Liver (tissue), 9 donors: Measurements from ENCODE around the gene ADGRA3. TPM values are rescaled to one million over a fixed set of nuclear protein-coding genes. Genes with fewer than 3 reads are reported as not detected.
A peak's percentile ranks its signal among the peaks of the same experiment; 100 is the strongest.

Experiments used
- DNase-seq: peaks from one replicate; pipeline ENCODE4 v3.0.0-alpha.2; 2017; ENCODE audit warnings: low spot score
- H3K27ac ChIP-seq, 2 donors: one replicate each; pipeline ENCODE4 v1.7.0; 2013; ENCODE audit warnings: inconsistent platforms in 2 of 2, low read length in 2 of 2, control low read depth in 1 of 2, low read depth in 1 of 2, mild to moderate bottlenecking in 1 of 2
- H3K27me3 ChIP-seq, 4 donors: one replicate each; pipeline versions ENCODE4 v1.6.1 to v1.7.0; 2013; ENCODE audit warnings: low read length in 3 of 4, inconsistent platforms in 1 of 4, mild to moderate bottlenecking in 1 of 4, moderate library complexity in 1 of 4; ENCODE audit not compliant: control insufficient read depth in 4 of 4, insufficient read depth in 4 of 4
- H3K36me3 ChIP-seq, 4 donors: one replicate each; pipeline versions ENCODE4 v1.6.1 to v1.7.0; 2013; ENCODE audit warnings: low read length in 3 of 4, mild to moderate bottlenecking in 3 of 4, low read depth in 1 of 4, moderate library complexity in 1 of 4; ENCODE audit not compliant: control insufficient read depth in 4 of 4, insufficient read depth in 3 of 4
- H3K4me1 ChIP-seq, 4 donors: one replicate each; pipeline versions ENCODE4 v1.6.1 to v1.7.0; 2013; ENCODE audit warnings: low read length in 3 of 4, mild to moderate bottlenecking in 3 of 4, moderate library complexity in 1 of 4; ENCODE audit not compliant: control insufficient read depth in 4 of 4, insufficient read depth in 4 of 4
- H3K4me3 ChIP-seq, 3 donors: one replicate each; pipeline versions ENCODE4 v1.6.1 to v1.7.0; 2013; ENCODE audit warnings: low read length in 3 of 3, control low read depth in 1 of 3, low read depth in 1 of 3, mild to moderate bottlenecking in 1 of 3
- H3K9ac ChIP-seq, 2 donors: one replicate each; pipeline ENCODE4 v1.7.0; 2013; ENCODE audit warnings: low read length in 2 of 2, mild to moderate bottlenecking in 2 of 2, moderate library complexity in 2 of 2, control low read depth in 1 of 2, low read depth in 1 of 2
- H3K9me3 ChIP-seq, 4 donors: one replicate each; pipeline versions ENCODE4 v1.6.1 to v1.7.0; 2013; ENCODE audit warnings: low read length in 3 of 4; ENCODE audit not compliant: control insufficient read depth in 4 of 4
- EGR1 ChIP-seq, 2 donors: IDR thresholded peaks; 2 replicates each; pipeline ENCODE4 v1.6.1; 2016 to 2018; ENCODE audit warnings: antibody characterized with exemption in 2 of 2, low read depth in 2 of 2
- FOXA1 ChIP-seq: IDR thresholded peaks from 2 replicates; pipeline ENCODE4 v1.6.1; 2016; ENCODE audit warnings: antibody characterized with exemption
- FOXA2 ChIP-seq: IDR thresholded peaks from 2 replicates; pipeline ENCODE4 v1.6.1; 2016; ENCODE audit warnings: antibody characterized with exemption
- GABPA ChIP-seq, 2 donors: IDR thresholded peaks in 1 of 2; conservative IDR thresholded peaks in 1 of 2; 2 replicates each; pipeline ENCODE4 v1.6.1; 2016; ENCODE audit warnings: antibody characterized with exemption in 2 of 2, mild to moderate bottlenecking in 1 of 2, moderate library complexity in 1 of 2
- HNF4A ChIP-seq, 2 donors: conservative IDR thresholded peaks; 2 replicates each; pipeline ENCODE4 v1.6.1; 2016; ENCODE audit warnings: antibody characterized with exemption in 2 of 2, mild to moderate bottlenecking in 2 of 2
- HNF4G ChIP-seq: IDR thresholded peaks from 2 replicates; pipeline ENCODE4 v1.6.1; 2016; ENCODE audit warnings: antibody characterized with exemption
- JUND ChIP-seq, 2 donors: IDR thresholded peaks; 2 replicates each; pipeline ENCODE4 v1.6.1; 2016; ENCODE audit warnings: antibody characterized with exemption in 2 of 2
- NR2F2 ChIP-seq: IDR thresholded peaks from 2 replicates; pipeline ENCODE4 v1.6.1; 2016; ENCODE audit warnings: antibody characterized with exemption
- RAD21 ChIP-seq, 2 donors: IDR thresholded peaks; 2 replicates each; pipeline ENCODE4 v1.6.1; 2016; ENCODE audit warnings: antibody characterized with exemption in 2 of 2, mild to moderate bottlenecking in 2 of 2
- RXRA ChIP-seq, 2 donors: IDR thresholded peaks; 2 replicates each; pipeline ENCODE4 v1.6.1; 2017 to 2018; ENCODE audit warnings: antibody characterized with exemption in 2 of 2, mild to moderate bottlenecking in 1 of 2
- SP1 ChIP-seq: IDR thresholded peaks from 2 replicates; pipeline ENCODE4 v1.6.1; 2018; ENCODE audit warnings: antibody characterized with exemption, mild to moderate bottlenecking
- TAF1 ChIP-seq: conservative IDR thresholded peaks from 2 replicates; pipeline ENCODE4 v1.6.1; 2016; ENCODE audit warnings: antibody characterized with exemption, mild to moderate bottlenecking
- YY1 ChIP-seq: IDR thresholded peaks from 2 replicates; pipeline ENCODE4 v1.6.1; 2016; ENCODE audit warnings: antibody characterized with exemption, mild to moderate bottlenecking
- WGBS: extraction: QIAGEN DNeasy Blood & Tissue Kit; methylation state at CpG from one replicate; pipeline ENCODE4 v1.1.7; 2013; 5-methylcytosine and 5-hydroxymethylcytosine counted together
- polyA plus RNA-seq, 2 donors: library from polyadenylated mRNA; stranded (reverse) in 1 of 2; unstranded in 1 of 2; fragments of 200-250 nt in 1 of 2; fragments of >200 nt in 1 of 2; fragmentation: Nextera tagmentation in 1 of 2; extraction: Ambion mirVana in 1 of 2; gene quantifications; one replicate each; pipeline versions ENCODE4 v1.2.1 to v1.2.3, GENCODE V29; 2013 to 2015
- total RNA-seq, 2 donors: library from RNA; depleted of rRNA; stranded (reverse); fragments of >200 nt; gene quantifications; one replicate each; pipeline ENCODE4 v1.2.3, GENCODE V29; 2014
- TF ChIP-seq, protein P1 (sequence below): fragments of 150-350 bp; IDR thresholded peaks from 2 replicates; pipeline ENCODE4 v1.5.1; 2017; ENCODE audit warnings: improper control_type of control experiment, low read depth, low read length; ENCODE audit not compliant: missing input control
- TF ChIP-seq, protein P2 (sequence below): IDR thresholded peaks from 2 replicates; pipeline ENCODE4 v1.6.1; 2016; ENCODE audit warnings: antibody characterized with exemption, mild to moderate bottlenecking
- TF ChIP-seq, protein P3 (sequence below): IDR thresholded peaks from 2 replicates; pipeline ENCODE4 v1.6.1; 2016; ENCODE audit warnings: antibody characterized with exemption
- TF ChIP-seq, protein P4 (sequence below): IDR thresholded peaks from 2 replicates; pipeline ENCODE4 v1.6.1; 2016; ENCODE audit warnings: antibody characterized with exemption
- donor health status: healthy.
- donor health status: healthy.
- donor health status: healthy.
- donor health status: healthy.
- donor health status: healthy.

ADGRA3 gene
- total and polyA plus RNA-seq, 4 donors: 15.2 to 239 (median 32.6) TPM

DNA sequence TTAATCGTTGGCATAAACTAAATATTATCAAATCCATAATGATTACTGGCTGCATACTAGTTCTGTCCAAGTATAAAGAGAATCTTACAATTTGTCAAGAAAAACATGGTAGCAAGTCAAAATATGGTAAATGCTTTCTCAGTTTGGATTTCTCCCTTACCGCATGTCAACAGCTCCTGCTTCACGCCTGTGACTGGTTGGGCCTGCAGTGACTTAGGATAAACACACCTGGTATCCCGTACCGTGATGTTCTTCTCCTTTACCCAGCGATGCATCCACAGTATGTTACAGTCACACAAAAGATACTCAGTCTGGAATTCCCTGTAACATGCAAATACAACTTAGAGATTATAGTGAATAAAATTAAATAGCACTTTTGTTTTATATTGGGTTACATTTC lies 71.1 kb downstream of the ADGRA3 start (continued):
- TF ChIP-seq RAD21 (IDR thresholded peaks at IDR 0.05): no peak
- TF ChIP-seq, protein P1, sequence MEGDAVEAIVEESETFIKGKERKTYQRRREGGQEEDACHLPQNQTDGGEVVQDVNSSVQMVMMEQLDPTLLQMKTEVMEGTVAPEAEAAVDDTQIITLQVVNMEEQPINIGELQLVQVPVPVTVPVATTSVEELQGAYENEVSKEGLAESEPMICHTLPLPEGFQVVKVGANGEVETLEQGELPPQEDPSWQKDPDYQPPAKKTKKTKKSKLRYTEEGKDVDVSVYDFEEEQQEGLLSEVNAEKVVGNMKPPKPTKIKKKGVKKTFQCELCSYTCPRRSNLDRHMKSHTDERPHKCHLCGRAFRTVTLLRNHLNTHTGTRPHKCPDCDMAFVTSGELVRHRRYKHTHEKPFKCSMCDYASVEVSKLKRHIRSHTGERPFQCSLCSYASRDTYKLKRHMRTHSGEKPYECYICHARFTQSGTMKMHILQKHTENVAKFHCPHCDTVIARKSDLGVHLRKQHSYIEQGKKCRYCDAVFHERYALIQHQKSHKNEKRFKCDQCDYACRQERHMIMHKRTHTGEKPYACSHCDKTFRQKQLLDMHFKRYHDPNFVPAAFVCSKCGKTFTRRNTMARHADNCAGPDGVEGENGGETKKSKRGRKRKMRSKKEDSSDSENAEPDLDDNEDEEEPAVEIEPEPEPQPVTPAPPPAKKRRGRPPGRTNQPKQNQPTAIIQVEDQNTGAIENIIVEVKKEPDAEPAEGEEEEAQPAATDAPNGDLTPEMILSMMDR: no peak

DNA sequence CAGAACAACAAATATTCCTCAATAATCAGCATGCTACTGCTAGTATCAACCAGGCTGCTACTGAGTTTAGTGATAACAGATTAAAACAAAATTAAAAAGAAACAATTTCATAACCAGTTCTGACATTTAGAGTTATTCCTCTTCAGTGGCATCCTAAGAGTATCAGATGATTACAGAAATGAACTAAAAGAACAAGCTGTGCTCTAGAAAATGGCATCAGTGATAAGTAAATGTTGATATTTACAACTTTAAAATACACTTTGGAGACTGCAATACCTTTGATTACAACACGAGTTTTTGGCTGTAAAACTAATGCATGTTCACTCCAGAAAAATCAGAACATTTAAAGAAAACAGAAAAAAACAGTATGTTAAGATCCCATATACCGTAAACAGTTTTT lies 72.9 kb downstream of the ADGRA3 start:
- peak overlapping the region; percentile 44 to 54 for H3K27ac ChIP-seq

DNA sequence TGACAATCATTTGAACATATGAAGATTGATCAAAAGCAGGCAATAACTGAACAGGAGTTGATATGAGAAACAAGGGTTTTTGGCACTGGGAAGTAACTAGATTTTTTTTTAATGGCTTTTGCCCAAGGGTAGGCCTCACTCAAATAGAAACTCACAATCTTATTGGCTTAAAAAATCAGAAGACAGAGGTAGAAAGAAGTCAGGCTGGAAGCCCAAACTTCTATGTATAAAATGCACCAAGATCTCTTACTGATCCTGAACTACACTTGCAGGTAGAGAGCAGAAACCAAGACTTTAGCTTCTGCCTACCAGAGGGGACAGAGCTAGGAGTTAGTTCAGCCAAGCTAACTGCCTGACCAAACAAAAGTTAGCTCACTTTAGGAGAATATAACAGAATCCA lies 74.9 kb downstream of the ADGRA3 start:
- peak overlapping the region in 1 of 2 donors; percentile 56 for H3K27ac ChIP-seq
- peak overlapping the region; percentile 57 to 83 (median 66) for H3K4me3 ChIP-seq
- DNase-seq: no peak
- peak overlapping the region; percentile 48 to 49 for H3K9ac ChIP-seq
- H3K36me3 ChIP-seq: peaks cover 2 to 4% (median 2%) of the 10 kb centered on the region in 4 donors
- no peaks in the 10 kb centered on the region for H3K9me3 ChIP-seq
- TF ChIP-seq FOXA1: no peak
- TF ChIP-seq YY1: no peak
- TF ChIP-seq, protein P1: no peak
- TF ChIP-seq RAD21 (IDR thresholded peaks at IDR 0.05): no peak
- no peak for TF ChIP-seq RXRA (IDR thresholded peaks at IDR 0.05)
- no peak for TF ChIP-seq FOXA2
- no peak for TF ChIP-seq EGR1 (IDR thresholded peaks at IDR 0.05; ENCODE audit: low read depth in 2 of 2)
- TF ChIP-seq HNF4A (conservative IDR thresholded peaks at IDR 0.05): no peak
- TF ChIP-seq GABPA (IDR thresholded peaks at IDR 0.05 in 1 of 2, conservative IDR thresholded peaks at IDR 0.05 in 1 of 2): no peak
- H3K27me3 ChIP-seq: no peaks in the 10 kb centered on the region
- H3K4me1 ChIP-seq: peaks cover 0 to 34% (median 31%) of the 10 kb centered on the region in 4 donors

More for the DNA sequence above, 72.9 kb downstream of the ADGRA3 start:
- TF ChIP-seq JUND (IDR thresholded peaks at IDR 0.05) (peak in 1 of 2 donors; percentile 52), HNF4G (no peak), FOXA2 (peak; percentile 76), HNF4A (conservative IDR thresholded peaks at IDR 0.05) (peak in 1 of 2 donors; percentile 64), TAF1 (peak; percentile 78), RAD21 (IDR thresholded peaks at IDR 0.05) (peak; percentile 4 to 24), RXRA (IDR thresholded peaks at IDR 0.05) (peak; percentile 10 to 59), GABPA (IDR thresholded peaks at IDR 0.05 in 1 of 2, conservative IDR thresholded peaks at IDR 0.05 in 1 of 2) (no peak), SP1 (peak; percentile 41), NR2F2 (no peak), EGR1 (IDR thresholded peaks at IDR 0.05; ENCODE audit: low read depth in 2 of 2) (no peak), YY1 (peak; percentile 75)
- TF ChIP-seq, protein P2, sequence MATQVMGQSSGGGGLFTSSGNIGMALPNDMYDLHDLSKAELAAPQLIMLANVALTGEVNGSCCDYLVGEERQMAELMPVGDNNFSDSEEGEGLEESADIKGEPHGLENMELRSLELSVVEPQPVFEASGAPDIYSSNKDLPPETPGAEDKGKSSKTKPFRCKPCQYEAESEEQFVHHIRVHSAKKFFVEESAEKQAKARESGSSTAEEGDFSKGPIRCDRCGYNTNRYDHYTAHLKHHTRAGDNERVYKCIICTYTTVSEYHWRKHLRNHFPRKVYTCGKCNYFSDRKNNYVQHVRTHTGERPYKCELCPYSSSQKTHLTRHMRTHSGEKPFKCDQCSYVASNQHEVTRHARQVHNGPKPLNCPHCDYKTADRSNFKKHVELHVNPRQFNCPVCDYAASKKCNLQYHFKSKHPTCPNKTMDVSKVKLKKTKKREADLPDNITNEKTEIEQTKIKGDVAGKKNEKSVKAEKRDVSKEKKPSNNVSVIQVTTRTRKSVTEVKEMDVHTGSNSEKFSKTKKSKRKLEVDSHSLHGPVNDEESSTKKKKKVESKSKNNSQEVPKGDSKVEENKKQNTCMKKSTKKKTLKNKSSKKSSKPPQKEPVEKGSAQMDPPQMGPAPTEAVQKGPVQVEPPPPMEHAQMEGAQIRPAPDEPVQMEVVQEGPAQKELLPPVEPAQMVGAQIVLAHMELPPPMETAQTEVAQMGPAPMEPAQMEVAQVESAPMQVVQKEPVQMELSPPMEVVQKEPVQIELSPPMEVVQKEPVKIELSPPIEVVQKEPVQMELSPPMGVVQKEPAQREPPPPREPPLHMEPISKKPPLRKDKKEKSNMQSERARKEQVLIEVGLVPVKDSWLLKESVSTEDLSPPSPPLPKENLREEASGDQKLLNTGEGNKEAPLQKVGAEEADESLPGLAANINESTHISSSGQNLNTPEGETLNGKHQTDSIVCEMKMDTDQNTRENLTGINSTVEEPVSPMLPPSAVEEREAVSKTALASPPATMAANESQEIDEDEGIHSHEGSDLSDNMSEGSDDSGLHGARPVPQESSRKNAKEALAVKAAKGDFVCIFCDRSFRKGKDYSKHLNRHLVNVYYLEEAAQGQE: peak; percentile 66
- TF ChIP-seq, protein P3, sequence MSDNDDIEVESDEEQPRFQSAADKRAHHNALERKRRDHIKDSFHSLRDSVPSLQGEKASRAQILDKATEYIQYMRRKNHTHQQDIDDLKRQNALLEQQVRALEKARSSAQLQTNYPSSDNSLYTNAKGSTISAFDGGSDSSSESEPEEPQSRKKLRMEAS: peak; percentile 36
- TF ChIP-seq, protein P4, sequence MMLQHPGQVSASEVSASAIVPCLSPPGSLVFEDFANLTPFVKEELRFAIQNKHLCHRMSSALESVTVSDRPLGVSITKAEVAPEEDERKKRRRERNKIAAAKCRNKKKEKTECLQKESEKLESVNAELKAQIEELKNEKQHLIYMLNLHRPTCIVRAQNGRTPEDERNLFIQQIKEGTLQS: peak; percentile 30
- peaks cover 0 to 21% (median 17%) of the 10 kb centered on the region in 4 donors for H3K4me1 ChIP-seq
- H3K36me3 ChIP-seq: peaks cover 0 to 4% (median under 1%) of the 10 kb centered on the region in 4 donors
- 31% methylated on average over 2 of the region's 2 CpGs for WGBS
- peak overlapping the region; percentile 42 to 83 (median 65) for H3K4me3 ChIP-seq
- H3K27me3 ChIP-seq: no peaks in the 10 kb centered on the region
- DNase-seq: no peak
- H3K9me3 ChIP-seq: no peaks in the 10 kb centered on the region
- H3K9ac ChIP-seq: peak overlapping the region in 1 of 2 donors; percentile 60
